Mesenchymal stem cell (in vitro differentiated cells and primary cell): ENCODE measurements around the gene NABP2.

Source experiments
- DNase-seq: peaks from one replicate; pipeline ENCODE4 v3.0.0-alpha.2; 2013
- H2AFZ ChIP-seq: one replicate; pipeline ENCODE4 v1.6.1; 2013; ENCODE audit warnings: low read depth, mild to moderate bottlenecking, control low read depth, inconsistent platforms, low read length, moderate library complexity
- H2AK5ac ChIP-seq: 2 replicates; pipeline ENCODE4 v1.6.1; 2013; ENCODE audit warnings: low read length, moderate library complexity, mild to moderate bottlenecking, inconsistent platforms; ENCODE audit not compliant: severe bottlenecking
- H2BK120ac ChIP-seq: one replicate; pipeline ENCODE4 v1.6.1; 2013; ENCODE audit warnings: low read depth, mild to moderate bottlenecking, inconsistent platforms, low read length, moderate library complexity
- H2BK12ac ChIP-seq, 2 experiments: one replicate each; pipeline ENCODE4 v1.6.1; 2013; ENCODE audit warnings: inconsistent platforms in 2 of 2, low read length in 2 of 2, mild to moderate bottlenecking in 2 of 2, moderate library complexity in 2 of 2, control low read depth in 1 of 2
- H2BK15ac ChIP-seq: one replicate; pipeline ENCODE4 v1.6.1; 2013; ENCODE audit warnings: mild to moderate bottlenecking, low read depth, inconsistent platforms; ENCODE audit not compliant: poor library complexity, severe bottlenecking
- H2BK5ac ChIP-seq: 2 replicates; pipeline ENCODE4 v1.6.1; 2013; ENCODE audit warnings: low read depth, mild to moderate bottlenecking, low read length, control low read depth, inconsistent platforms; ENCODE audit not compliant: poor library complexity, severe bottlenecking
- H3K14ac ChIP-seq, 2 experiments: one replicate each; pipeline ENCODE4 v1.6.1; 2013; ENCODE audit warnings: inconsistent platforms in 2 of 2, low read length in 2 of 2, control low read depth in 1 of 2, mild to moderate bottlenecking in 1 of 2, moderate library complexity in 1 of 2
- H3K18ac ChIP-seq, 2 experiments: one replicate each; pipeline ENCODE4 v1.6.1; 2013; ENCODE audit warnings: inconsistent platforms in 2 of 2, low read length in 2 of 2, control low read depth in 1 of 2, low read depth in 1 of 2, mild to moderate bottlenecking in 1 of 2
- H3K23ac ChIP-seq, 2 experiments: one replicate each; pipeline ENCODE4 v1.6.1; 2013; ENCODE audit warnings: inconsistent platforms in 2 of 2, low read length in 2 of 2, mild to moderate bottlenecking in 2 of 2, moderate library complexity in 2 of 2, control low read depth in 1 of 2
- H3K27ac ChIP-seq: 2 replicates; pipeline ENCODE4 v1.5.1; 2013; ENCODE audit warnings: mild to moderate bottlenecking, moderate library complexity, low read length, control low read depth, inconsistent platforms; ENCODE audit not compliant: poor library complexity, severe bottlenecking
- H3K27me3 ChIP-seq, 2 experiments: 2 replicates each; pipeline versions ENCODE4 v1.6.1 to v1.7.0; 2013; ENCODE audit warnings: low read length in 2 of 2, mild to moderate bottlenecking in 2 of 2, moderate library complexity in 2 of 2, control low read depth in 1 of 2, inconsistent platforms in 1 of 2; ENCODE audit not compliant: control insufficient read depth in 1 of 2, insufficient read depth in 1 of 2
- H3K36me3 ChIP-seq, 2 experiments: 2 replicates each; pipeline versions ENCODE4 v1.6.1 to v1.7.0; 2013; ENCODE audit warnings: low read length in 2 of 2, control low read depth in 1 of 2, inconsistent platforms in 1 of 2, low read depth in 1 of 2, mild to moderate bottlenecking in 1 of 2; ENCODE audit not compliant: insufficient read depth in 2 of 2, control insufficient read depth in 1 of 2
- H3K4ac ChIP-seq, 2 experiments: one replicate each; pipeline ENCODE4 v1.6.1; 2013; ENCODE audit warnings: inconsistent platforms in 2 of 2, low read length in 2 of 2, mild to moderate bottlenecking in 2 of 2, moderate library complexity in 2 of 2, control low read depth in 1 of 2, low read depth in 1 of 2
- H3K4me1 ChIP-seq: 2 replicates; pipeline ENCODE4 v1.6.1; 2013; ENCODE audit warnings: low read depth, low read length, control low read depth; ENCODE audit not compliant: control insufficient read depth, insufficient read depth
- H3K4me2 ChIP-seq: 2 replicates; pipeline ENCODE4 v1.6.1; 2013; ENCODE audit warnings: low read length, mild to moderate bottlenecking, inconsistent platforms; ENCODE audit not compliant: poor library complexity, severe bottlenecking
- H3K4me3 ChIP-seq, 2 experiments: 2 replicates each; pipeline versions ENCODE4 v1.5.1 to v1.7.0; 2013; ENCODE audit warnings: low read length in 2 of 2, mild to moderate bottlenecking in 2 of 2, control low read depth in 1 of 2, low read depth in 1 of 2; ENCODE audit not compliant: insufficient read depth in 1 of 2
- H3K79me1 ChIP-seq: replicated peaks from 2 replicates; pipeline ENCODE4 v1.6.1; 2013; ENCODE audit warnings: mild to moderate bottlenecking, control low read depth, low read length, inconsistent platforms; ENCODE audit not compliant: poor library complexity, severe bottlenecking
- H3K9ac ChIP-seq: 2 replicates; pipeline ENCODE4 v1.7.0; 2013; ENCODE audit warnings: mild to moderate bottlenecking, low read length, moderate library complexity
- H3K9me3 ChIP-seq: 2 replicates; pipeline ENCODE4 v1.7.0; 2013; ENCODE audit warnings: mild to moderate bottlenecking, low read length; ENCODE audit not compliant: control insufficient read depth
- H4K8ac ChIP-seq: one replicate; pipeline ENCODE4 v1.6.1; 2013; ENCODE audit warnings: inconsistent platforms, mild to moderate bottlenecking, low read length, moderate library complexity
- H4K91ac ChIP-seq: one replicate; pipeline ENCODE4 v1.6.1; 2013; ENCODE audit warnings: mild to moderate bottlenecking, low read length, inconsistent platforms
- WGBS: methylation state at CpG from one replicate; pipeline ENCODE4 v1.1.7; 2013; ENCODE audit warnings: mixed read lengths; 5-methylcytosine and 5-hydroxymethylcytosine counted together

NABP2 gene

GRCh38 chr12:56258820-56259183 is 34.7 kb downstream of the NABP2 start:
- Histone ChIP-seq H2BK12ac (peak overlapping the region in 1 of 2 experiments; percentile 68), H4K91ac (no peak overlapping the region), H3K27ac (peak overlapping the region; percentile 71), H3K23ac (no peak overlapping the region), H3K4me2 (peak overlapping the region; percentile 64), H4K8ac (peak overlapping the region; percentile 10), H3K27me3 (no peaks in the 10 kb centered on the region), H2BK15ac (no peak overlapping the region), H2BK120ac (no peak overlapping the region), H3K4me3 (peak overlapping the region in 1 of 2 experiments; percentile 97), H3K18ac (peak overlapping the region; percentile 14 to 96), H3K9ac (peak overlapping the region; percentile 92), H3K9me3 (no peaks in the 10 kb centered on the region), H3K36me3 (peaks cover 21 to 30% of the 10 kb centered on the region in 2 experiments), H2AFZ (peak overlapping the region; percentile 55), H2BK5ac (no peak overlapping the region), H2AK5ac (peak overlapping the region; percentile 26), H3K4me1 (peaks cover 18% of the 10 kb centered on the region), H3K14ac (no peak overlapping the region), H3K4ac (peak overlapping the region in 1 of 2 experiments; percentile 62), H3K79me1 (peaks cover 12% of the 10 kb centered on the region)
- WGBS = 30% methylated on average over 7 of the region's 9 CpGs
- no peak for DNase-seq

GRCh38 chr12:56260380-56260779 is 36.2 kb downstream of the NABP2 start:
- no peak overlapping the region for H2BK12ac ChIP-seq
- no peak overlapping the region for H2BK5ac ChIP-seq
- no peak overlapping the region for H2AK5ac ChIP-seq
- H3K4me2 ChIP-seq = no peak overlapping the region
- H3K9me3 ChIP-seq = no peaks in the 10 kb centered on the region
- H3K4me3 ChIP-seq = no peak overlapping the region
- H3K18ac ChIP-seq = no peak overlapping the region
- peaks cover 5 to 15% of the 10 kb centered on the region in 2 experiments for H3K36me3 ChIP-seq
- DNase-seq = no peak
- no peak overlapping the region for H4K8ac ChIP-seq
- H3K23ac ChIP-seq = no peak overlapping the region
- H3K4me1 ChIP-seq = peaks cover 18% of the 10 kb centered on the region
- no peaks in the 10 kb centered on the region for H3K27me3 ChIP-seq
- no peak overlapping the region for H2AFZ ChIP-seq
- H2BK120ac ChIP-seq = no peak overlapping the region
- no peak overlapping the region for H3K27ac ChIP-seq
- H4K91ac ChIP-seq = no peak overlapping the region
- H3K14ac ChIP-seq = no peak overlapping the region
- no peak overlapping the region for H3K9ac ChIP-seq
- H3K4ac ChIP-seq = no peak overlapping the region
- no peak overlapping the region for H2BK15ac ChIP-seq
- WGBS = 94% methylated on average over 8 of the region's 8 CpGs
- peaks cover 3% of the 10 kb centered on the region for H3K79me1 ChIP-seq

- 95% methylated on average over 3 of the region's 3 CpGs for WGBS
- Histone ChIP-seq H2BK5ac (no peak overlapping the region), H4K91ac (no peak overlapping the region), H2AK5ac (peak overlapping the region; percentile 94), H4K8ac (peak overlapping the region; percentile 55), H3K18ac (no peak overlapping the region), H2BK12ac (peak overlapping the region in 1 of 2 experiments; percentile 56), H3K27me3 (no peaks in the 10 kb centered on the region), H2AFZ (no peak overlapping the region), H3K36me3 (peaks cover 0 to 10% of the 10 kb centered on the region in 2 experiments), H3K23ac (no peak overlapping the region), H3K27ac (no peak overlapping the region), H3K14ac (no peak overlapping the region), H3K4me1 (peaks cover 14% of the 10 kb centered on the region), H3K4me2 (no peak overlapping the region), H2BK120ac (no peak overlapping the region), H3K4ac (no peak overlapping the region), H3K9me3 (no peaks in the 10 kb centered on the region), H3K9ac (no peak overlapping the region), H2BK15ac (no peak overlapping the region), H3K4me3 (no peak overlapping the region), H3K79me1 (no peaks in the 10 kb centered on the region)
- DNase-seq = no peak
These were observed 36.8 kb downstream of the NABP2 start for GRCh38 chr12:56260921-56261320.

- DNase-seq = peak; percentile 74
- Histone ChIP-seq H2BK120ac (no peak overlapping the region), H2BK12ac (no peak overlapping the region), H3K4ac (no peak overlapping the region), H2BK15ac (no peak overlapping the region), H3K36me3 (peaks cover 0 to 3% of the 10 kb centered on the region in 2 experiments), H3K27me3 (no peaks in the 10 kb centered on the region), H4K91ac (no peak overlapping the region), H3K79me1 (no peaks in the 10 kb centered on the region), H2BK5ac (no peak overlapping the region), H4K8ac (no peak overlapping the region), H3K23ac (no peak overlapping the region), H3K9me3 (no peaks in the 10 kb centered on the region), H3K4me3 (no peak overlapping the region), H3K4me2 (no peak overlapping the region), H3K18ac (no peak overlapping the region), H2AFZ (no peak overlapping the region), H3K4me1 (peaks cover 10% of the 10 kb centered on the region), H3K9ac (no peak overlapping the region), H2AK5ac (no peak overlapping the region), H3K14ac (no peak overlapping the region), H3K27ac (peak overlapping the region; percentile 43)
- 58% methylated on average over 4 of the region's 5 CpGs for WGBS
These were observed 37.5 kb downstream of the NABP2 start for GRCh38 chr12:56261503-56262232.
